Vein endothelial cell (primary cell): ENCODE measurements around the gene INTS6L. TPM values are rescaled to one million over a fixed set of nuclear protein-coding genes. Genes with fewer than 3 reads are reported as not detected.

ENCODE experiments used
- total RNA-seq: library from RNA; depleted of rRNA; stranded (reverse); fragments of >200 nt; gene quantifications from 2 replicates; pipeline ENCODE4 v1.2.3, GENCODE V29; 2012

The INTS6L gene
- 3.9 and 4.6 TPM in 2 replicates for total RNA-seq

GRCh38 chrX:135520553-135521404, at the start of gene INTS6L:
Gene INTS6L (plus strand): TSS chrX:135520660. CDS start chrX:135520993, 333 bp downstream.

Other genes starting within 250 kb of the INTS6L start
- gene ETDC, start 211.2 kb upstream of the INTS6L start, total RNA-seq, result not detected in 2 replicates
- gene ZNF75D, start 176.6 kb upstream of the INTS6L start, total RNA-seq, result 6.9 and 9.8 TPM in 2 replicates
- gene ZNF449, start 175.9 kb upstream of the INTS6L start, total RNA-seq, result 11.8 and 16.2 TPM in 2 replicates
- 1.3 TPM in 2 replicates for gene SMIM10L2A, start 98.7 kb upstream of the INTS6L start, total RNA-seq
- not detected in 2 replicates for gene CT45A1, start 193.0 kb downstream of the INTS6L start, total RNA-seq
- not detected in 2 replicates for gene CT45A3, start 247.5 kb downstream of the INTS6L start, total RNA-seq